Measurements from ENCODE around the gene PATZ1.

GRCh38 chr22:31321421-31321820 lies 24.7 kb downstream of the PATZ1 start:
- TF ChIP-seq POLR2A (IDR thresholded peaks at IDR 0.05): no peak
- TF ChIP-seq CTCF (IDR thresholded peaks at IDR 0.05): no peak
- TF ChIP-seq EP300 (IDR thresholded peaks at IDR 0.05): peak in 1 of 2 donors; percentile 19

All from tibial nerve (tissue), 4 donors.